Activated CD4-positive, alpha-beta T cell treated with anti-CD3 and anti-CD28 coated beads for 4 hours (primary cell): ENCODE results near the gene DAAM1.

Experiments
- DNase-seq, 2 donors: peaks; one replicate each; pipeline ENCODE4 v3.0.0-alpha.2; 2020

DAAM1 gene

DNA sequence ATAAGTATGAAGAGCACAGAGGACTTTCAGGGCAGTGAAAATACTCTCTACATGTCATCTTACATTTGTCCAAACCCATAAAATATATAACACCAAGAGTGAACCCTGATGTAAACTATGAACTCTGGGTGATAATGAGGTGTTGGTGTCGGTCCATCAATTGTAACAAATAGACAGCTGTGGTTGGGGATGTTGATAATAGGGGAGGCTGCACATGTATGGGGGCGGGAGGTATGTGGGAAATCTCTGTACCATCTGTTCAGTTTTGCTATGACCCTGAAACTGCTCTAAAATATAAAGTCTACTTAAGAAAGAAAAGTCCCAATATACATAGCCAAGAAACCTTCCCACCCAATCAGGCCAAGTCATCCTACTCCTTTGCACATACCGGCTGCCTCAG is 188.2 kb downstream of the DAAM1 start:
- DNase-seq: no peak

DNA sequence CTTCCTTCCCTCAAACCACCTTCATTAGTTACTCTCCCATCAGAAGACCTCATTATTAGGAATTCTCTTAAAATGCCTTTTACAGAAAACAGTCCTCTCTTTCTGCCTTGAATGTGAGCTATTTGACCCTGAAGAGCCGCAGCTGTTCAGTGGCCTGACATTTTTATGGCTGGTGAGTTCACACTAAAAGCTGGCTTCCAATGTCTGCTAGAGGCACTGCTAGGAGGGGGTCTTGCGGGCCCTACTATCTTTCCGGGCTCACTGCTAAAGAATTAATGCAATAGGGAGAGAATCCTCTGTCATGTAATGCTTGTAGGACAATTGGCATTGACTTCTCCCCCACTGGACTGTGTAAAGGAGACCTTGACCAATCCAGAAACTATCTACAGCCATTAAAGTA is 189.0 kb downstream of the DAAM1 start:
- no peak for DNase-seq

GRCh38 chr14:59377991-59378601 is 189.6 kb downstream of the DAAM1 start:
- DNase-seq: no peak

DNA sequence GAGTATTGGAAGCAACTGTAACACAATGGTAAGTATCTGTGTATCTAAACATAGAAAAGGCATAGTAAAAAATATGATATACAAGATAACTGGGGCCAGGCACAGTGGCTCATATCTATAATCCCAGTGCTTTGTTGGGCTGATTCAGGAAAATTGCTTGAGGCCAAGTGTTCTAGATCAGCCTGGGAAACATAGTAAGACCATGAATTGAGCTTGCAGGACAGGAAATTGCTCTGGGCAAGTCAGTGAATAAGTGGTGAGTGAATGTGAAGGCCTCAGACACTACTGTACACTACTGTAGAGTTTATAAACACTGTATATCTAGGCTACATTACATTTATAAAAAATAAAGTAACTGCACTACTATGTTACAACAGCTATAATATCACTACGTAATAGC is 201.5 kb downstream of the DAAM1 start:
- no peak for DNase-seq

- DNase-seq: no peak
These were observed 202.9 kb downstream of the DAAM1 start for GRCh38 chr14:59391388-59391787.

- DNase-seq: no peak
These were observed 205.8 kb downstream of the DAAM1 start for GRCh38 chr14:59394268-59394667.

GRCh38 chr14:59395672-59396071 is 207.2 kb downstream of the DAAM1 start:
- no peak for DNase-seq

GRCh38 chr14:59398841-59399240 is 210.4 kb downstream of the DAAM1 start:
- DNase-seq: no peak

GRCh38 chr14:59406454-59407245 is 218.2 kb downstream of the DAAM1 start:
- DNase-seq: no peak

DNA sequence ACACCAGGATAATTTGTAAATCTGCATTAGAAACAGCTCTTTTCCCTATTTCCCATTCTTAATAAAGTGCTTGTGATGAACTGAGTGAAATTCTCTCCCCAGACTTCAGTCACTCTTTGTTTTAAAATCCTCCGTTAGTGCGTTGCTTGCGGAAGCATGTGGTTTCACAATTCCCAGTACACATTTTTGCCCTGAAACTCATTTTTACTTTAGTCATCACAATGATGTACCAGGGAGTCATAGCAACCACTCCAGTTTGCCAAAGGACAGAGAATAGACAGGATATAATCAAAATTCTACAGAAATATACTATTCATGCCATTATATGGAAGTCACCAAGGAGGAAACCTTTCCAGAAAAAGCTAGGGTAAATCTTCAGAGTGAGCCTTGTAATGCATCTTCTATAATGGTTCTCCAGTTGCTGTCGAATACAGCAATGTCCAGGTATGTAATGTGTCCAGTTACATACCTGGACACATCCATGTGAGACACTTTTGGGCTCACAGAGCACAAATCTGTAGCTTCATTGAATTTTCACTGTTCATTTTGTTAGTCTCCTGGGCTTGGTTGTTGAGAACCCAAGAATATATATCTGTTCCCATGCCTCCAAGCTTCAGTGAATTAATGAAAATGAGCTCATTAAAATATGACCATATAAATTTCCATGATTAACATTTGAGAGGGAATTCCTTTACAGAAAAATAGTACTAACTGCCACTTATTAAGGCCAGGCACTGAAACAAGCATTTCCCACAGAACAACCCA is 219.0 kb downstream of the DAAM1 start:
- no peak for DNase-seq

- no peak for DNase-seq
These were observed 227.6 kb downstream of the DAAM1 start for GRCh38 chr14:59415836-59416602.

DNA sequence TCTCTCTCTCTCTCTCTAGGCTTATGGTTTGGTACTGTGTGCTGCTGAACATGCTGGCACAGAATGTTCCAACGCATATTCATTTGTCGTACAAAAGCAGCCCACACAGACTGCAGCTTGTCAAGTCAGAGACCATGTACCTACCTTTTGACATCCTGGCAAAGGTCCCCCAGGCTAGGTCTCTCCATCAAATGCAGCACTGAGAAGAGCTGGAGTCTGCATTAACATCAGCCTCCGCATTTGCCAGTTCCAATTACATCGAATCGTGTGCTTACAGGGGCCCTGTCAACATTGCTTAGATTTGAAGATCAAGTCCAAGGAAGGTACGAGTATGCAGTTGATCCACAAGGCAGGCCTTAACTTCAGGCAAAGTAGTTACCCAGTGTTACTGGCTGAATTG is 228.8 kb downstream of the DAAM1 start:
- DNase-seq: no peak

DNA sequence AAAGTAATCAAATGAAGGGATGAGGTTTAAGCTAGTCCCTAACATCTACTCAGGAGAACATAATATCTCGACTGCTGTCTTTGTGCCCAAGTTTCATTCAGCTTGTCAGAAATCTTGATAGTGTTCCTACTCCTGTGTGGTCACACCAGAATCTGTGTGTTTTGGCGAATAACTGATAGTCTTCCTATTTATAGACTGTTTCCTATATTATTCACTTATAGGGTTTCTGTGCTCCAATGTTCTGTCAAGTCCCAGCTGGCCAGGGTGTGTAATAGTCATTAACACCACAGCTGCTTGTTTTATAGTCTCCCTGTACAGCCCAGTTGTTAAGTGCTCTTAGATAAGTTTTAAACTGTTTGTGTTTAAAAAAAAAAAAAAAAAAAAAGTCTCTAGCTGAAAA is 230.8 kb downstream of the DAAM1 start:
- no peak for DNase-seq
